HL-60/S4 (cell line): ENCODE data around the gene ATP6V1C2.
"Not testable (repeated sequence)": the region's sequence is repeated elsewhere in the genome, so short reads cannot be mapped to it uniquely, and the experiment has no call there.

Experiments used
- in situ Hi-C: fragments of 300-500 bp; cut with MboI; formaldehyde crosslinking; loops from 2 replicates; pipeline ENCODE4 v1.14.3; 2022; ENCODE audit warnings: low sequenced_read_pairs

The ATP6V1C2 gene

DNA sequence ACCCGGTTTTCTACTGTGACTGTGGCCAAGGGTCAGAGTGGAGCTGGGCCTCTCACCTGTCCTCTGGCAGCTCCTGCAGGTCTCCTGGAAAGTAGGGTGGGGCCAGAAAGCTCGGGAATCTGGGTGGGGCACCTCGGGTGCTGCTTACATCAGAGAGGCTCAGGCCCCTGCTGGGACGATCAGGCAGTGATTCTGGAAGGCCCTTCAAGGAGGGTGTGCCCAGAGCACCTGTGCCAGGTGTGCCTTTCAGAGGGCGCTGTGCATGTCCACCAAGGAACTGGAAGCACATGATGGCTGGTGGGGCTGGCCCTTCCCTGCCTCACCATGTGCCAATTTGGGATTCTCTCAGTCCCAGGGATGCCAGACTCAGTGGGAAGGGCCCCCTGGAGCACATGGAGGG, 44.0 kb downstream of the ATP6V1C2 start:
- in situ Hi-C loops: no loop called here

DNA sequence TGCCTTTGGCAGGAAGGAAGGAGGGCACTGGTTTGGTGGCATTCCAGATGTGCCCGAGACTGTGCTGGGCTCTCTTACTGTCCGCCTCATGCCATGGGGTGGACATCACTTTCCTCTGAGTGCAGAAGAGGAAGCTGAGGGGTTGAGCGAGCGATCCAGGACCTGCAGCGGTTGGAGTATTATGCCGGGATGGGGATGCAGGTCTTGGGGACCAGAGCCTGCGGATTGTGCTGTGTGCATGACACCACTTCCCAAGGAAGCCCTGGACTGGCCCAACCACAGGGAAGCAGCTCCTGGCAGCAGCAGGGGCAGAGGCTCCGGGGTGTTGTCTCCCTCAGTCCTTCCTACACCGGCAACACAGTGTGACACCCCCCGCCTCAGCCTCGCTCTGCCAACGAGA, 44.5 kb downstream of the ATP6V1C2 start:
- in situ Hi-C loops: no loop called here

DNA sequence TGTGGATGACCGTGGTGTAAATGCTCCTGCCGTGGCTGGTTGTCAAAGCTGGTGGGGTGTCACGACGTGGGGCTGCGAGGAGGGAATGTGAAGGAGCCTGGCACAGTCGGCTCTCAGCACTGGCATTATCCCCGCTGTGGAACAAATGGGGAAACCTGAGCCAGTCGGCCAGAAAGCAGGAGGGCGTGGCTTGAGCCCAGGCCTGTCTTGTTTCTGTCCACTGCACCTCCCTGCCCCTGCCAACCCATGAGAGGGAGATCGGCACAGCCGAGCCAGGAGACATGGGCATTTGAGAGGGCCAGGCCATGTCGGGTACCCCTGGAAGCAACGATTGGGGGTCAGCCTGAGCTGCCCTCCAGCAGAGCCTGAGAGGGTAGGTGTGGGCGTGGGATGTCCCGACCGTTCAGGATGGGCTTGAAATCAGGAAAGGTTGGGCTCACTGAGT, 46.7 kb downstream of the ATP6V1C2 start:
- in situ Hi-C loops: no loop called here

DNA sequence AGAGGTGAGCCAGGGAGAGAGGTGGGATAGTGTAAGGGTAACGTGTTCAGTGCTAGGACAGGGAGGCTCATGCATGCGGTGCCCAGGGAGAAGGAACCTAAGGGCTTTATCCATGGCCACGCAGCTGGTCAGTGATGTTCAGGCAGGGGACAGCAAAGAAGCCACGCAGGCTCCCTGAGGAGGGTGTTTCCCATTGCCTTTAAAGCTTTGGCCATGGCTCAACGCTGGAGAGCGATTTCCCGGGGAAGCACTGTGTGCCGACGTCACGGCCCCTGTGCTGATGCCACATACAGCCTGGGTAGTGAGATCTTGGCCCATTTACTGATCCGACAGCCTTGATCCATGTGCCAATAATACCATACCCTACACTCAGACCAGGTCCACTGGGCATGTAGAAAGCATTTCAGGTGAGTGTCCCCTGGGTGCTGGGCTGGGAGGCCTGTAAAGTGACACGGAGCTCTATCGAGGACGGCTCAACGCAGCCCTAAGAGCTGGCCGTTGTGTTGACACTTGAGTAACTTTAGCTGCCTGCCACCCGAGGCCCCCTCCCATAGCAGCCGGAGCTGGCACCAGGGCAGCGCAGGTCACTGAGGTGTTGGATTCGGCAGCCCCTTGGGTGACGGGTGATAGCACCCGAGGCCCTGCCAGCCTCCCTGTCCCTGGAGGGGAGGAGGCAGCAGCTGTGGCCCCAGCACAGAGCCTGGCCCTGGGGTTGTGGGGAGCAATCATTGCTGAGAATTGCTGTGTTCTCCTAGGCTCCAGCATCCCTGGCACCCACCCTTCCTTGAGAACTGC, 49.7 kb downstream of the ATP6V1C2 start:
- in situ Hi-C loops: no loop called here

DNA sequence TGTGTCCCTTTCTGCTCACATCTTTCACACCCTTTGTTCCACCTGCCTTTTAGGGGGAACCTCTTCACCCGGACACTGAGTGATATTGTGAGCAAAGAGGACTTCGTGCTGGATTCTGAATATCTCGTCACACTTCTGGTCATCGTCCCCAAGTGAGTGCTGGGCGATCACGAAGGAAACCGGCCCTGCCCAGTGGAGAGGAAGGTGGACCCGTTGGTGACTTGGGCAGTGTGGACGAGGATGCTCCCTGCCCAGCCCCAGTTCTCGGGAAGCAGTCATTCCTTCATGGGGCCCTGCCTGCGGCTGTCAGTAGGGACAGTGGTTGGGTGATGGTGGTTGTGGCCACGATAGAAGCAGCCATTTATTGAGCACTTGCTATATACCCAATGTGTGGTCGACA, 50.4 kb downstream of the ATP6V1C2 start:
- in situ Hi-C loops: no loop called here

DNA sequence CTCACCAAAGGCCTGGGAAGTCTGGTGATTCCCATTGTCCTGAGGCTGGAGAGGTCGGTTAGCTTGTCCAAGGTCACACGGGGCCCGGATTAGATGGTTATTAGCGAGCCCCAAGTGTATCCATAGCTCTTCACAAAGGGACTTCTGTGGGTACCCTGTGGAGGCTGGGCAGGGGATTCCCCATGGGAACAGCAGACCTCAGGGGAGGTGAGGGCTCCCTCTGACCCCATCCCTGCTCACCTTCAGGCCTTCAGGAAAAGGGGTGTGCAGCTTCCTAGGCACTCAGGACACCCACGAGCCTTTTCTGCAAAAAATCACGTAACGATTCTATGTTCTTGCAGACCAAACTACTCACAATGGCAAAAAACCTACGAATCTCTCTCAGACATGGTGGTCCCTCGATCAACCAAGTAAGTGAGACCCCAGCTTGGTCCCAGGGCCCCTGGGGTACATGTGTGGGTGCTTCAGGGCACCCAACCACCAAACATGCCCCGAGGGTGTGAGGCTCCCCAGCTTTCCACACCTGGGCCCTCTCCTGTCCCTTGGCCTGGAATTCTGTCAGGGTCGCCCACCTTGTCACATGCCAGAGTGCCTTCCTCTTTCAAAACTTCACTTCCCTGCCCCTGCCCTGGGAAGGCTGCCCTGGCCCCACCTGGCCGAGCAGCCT, 50.9 kb downstream of the ATP6V1C2 start:
- in situ Hi-C loops: no loop called here

DNA sequence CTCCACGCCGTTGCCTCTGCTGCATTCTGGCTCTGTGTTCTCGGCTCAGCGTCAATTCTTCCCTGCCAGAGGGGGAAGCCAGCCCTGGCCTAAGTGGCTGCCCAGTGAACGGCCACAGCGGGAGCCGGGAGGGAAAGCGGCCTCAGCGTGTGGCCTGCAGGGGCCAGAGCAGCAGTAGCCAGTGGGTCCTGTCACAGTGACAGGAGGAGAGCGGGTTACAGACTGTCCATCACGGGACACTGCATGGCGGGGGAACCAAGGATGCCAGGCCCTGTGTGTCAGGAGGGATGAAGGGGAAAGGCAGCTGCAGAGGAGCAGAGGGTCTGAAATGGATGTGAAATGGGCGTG, 51.4 kb downstream of the ATP6V1C2 start:
- in situ Hi-C loops: no loop called here

DNA sequence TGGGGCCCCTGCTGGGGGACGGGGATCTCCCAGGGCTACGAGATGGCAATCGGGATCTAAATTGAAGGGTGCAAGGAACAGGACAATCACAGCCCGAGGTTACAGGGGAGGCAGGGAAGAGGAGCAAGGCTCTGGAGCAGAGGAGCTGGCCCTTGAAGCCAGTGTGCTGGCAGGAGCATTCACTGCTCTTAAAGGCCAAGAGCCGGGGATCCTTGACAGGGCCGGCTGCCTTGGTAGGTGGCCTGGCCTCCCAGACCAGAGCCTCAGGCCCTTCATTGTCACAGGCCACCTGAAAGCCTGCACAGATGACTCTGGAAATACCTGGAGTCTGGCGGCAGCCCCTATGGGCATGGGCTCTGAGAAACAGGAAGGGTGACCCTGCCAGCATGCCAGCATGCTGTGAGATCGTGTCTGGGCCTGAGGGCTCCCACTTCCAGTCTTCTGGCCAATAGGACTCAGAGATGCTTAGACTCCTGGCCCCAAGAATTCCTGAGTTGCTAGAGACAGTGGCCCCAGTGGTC, 52.5 kb downstream of the ATP6V1C2 start:
- in situ Hi-C loops: no loop called here

DNA sequence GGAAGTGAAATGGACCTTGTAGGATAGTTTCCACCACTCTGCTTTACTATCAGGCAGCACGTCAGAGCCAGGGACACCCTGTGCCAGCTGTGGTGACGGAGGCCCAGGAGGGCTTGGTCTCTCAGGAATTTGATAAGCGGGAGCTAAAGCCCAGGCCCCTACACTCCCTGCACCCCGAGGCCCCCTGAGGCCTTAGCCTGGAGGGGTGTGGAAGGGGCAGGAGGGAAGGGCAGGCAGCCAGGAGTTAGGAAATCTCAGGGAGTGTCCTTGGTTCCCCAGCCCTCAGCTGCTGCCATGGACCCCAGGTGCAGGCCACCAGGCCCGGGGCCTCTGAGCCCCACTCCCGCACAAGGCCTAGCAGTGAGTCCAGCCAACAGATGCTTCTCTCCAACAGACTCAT, 53.0 kb downstream of the ATP6V1C2 start:
- in situ Hi-C loops: no loop called here

DNA sequence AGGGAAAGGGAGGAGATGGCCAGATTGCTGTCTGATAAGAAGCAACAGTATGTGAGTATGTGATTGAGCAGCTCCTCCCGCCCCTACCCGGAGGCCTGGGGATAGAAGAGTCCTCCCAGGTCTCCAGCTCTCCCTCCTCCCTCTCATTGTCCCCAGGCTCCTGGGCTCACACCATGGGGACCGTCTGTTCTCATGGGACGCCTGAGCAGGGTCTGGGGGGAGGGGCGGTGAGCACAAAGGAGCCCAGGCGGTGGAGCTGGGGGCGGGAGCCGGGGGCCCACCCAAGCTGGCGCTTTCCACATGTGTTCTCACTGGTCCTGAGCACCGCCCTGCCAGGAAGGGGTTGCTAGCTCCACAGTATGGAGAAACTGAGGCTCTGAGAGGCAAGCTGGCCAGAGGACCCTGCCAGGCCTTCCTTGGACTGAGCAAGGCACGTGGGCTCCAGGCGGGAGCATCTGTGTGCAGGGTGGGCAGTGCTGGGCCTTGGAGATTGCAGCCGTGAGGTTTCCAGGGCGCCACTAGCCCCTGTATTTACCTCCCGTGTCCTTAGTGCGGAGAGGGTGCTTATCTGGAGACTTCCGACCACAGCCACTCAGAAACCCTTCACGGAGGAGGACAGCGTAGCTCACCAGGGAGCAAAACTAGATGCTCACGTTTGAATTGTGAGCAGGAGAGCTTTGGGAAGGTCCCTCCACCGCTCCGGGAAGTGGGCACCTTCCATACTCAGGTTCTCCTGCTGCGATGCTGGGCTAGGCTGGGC, 53.8 kb downstream of the ATP6V1C2 start:
- in situ Hi-C loops: no loop called here

DNA sequence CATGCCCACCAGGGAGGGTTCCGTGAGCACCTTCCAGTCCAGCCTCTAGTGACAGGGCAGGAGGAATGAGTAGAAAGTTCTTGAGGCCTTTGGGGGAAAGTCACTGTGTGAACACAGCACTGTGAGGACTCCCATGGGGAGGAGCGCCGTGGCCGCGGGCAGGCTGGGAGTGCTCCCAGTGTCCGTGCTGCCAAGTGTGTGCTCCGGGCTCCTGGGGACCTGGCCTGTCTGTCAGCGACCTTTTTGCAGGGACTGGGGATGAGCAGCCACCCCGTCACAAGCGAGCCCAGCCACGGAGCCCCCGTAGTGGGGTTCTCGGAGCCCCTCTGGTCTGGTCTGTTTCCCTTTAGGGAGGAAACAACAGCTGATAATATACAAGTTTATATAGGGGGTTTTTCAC, 54.4 kb downstream of the ATP6V1C2 start:
- in situ Hi-C loops: no loop called here

DNA sequence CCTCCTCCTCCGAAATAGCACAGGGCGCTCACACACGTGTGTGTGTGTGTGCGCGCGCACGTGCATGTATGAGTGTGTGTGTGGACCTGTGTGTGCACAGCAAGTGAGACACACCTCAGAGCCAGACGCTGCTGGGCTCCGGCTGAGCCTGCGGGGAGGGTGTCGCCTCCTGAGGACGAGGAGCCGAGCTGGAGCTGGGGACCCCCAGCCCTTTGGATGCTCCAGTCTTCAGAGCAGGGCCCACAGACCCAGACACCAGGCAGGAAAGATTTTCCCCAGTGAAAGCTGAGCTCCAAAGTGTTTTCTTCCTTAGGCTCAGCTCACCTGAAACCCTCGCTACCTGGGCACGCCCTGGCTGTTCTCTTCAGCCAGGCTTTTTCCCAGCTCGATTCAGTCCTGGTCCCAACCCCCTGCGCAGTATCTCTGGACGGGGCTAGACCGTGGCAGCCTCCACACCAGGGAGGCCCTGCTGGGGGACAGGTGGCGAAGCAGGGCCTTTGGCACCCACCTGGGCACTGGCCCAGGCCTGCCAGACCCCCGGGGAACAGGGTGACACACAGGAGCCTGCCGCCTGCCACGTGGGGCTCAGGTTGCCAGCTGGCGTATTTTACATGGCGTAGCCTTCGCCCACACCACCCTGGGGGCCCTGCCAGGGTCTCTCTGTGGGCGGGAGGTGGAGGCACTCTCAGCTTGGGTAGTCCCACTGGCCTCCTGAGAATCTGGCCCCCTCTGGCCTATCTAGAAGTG, 55.0 kb downstream of the ATP6V1C2 start:
- in situ Hi-C loops: no loop called here

DNA sequence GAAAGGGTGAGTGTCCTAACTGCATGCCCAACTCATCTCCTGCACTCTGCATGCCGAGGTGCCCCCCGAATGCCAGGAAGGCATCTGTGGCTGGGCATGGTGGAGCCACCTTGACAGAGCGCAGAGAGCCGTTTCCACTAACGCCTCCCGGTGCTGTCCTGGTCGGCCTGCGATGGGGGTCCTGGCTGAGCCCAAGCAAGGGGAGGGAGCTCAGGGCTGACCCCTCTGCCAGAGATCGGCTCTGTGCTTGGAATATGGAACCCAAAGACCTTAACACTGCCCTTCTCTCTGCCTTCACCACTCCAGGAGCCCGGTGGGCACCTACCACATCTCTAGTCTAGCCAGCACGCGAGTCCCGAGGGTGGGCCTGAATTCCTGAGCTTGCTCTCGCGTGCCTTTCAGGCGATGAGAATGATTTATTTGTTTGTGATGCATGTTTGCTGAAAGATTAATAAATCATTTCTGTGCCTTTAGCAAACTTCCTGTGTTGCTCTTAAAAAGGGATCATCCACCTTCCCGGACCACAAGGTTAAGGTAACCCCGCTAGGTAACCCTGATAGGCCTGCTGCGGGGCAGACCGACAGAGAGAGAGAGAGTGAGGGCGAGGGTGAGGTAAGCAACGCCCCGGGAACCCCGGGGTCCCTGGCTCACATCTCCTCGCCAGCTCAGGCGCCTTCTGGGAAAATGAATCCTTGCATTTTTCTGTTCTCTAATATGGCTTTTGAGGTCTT, 55.8 kb downstream of the ATP6V1C2 start:
- in situ Hi-C loops: no loop called here

DNA sequence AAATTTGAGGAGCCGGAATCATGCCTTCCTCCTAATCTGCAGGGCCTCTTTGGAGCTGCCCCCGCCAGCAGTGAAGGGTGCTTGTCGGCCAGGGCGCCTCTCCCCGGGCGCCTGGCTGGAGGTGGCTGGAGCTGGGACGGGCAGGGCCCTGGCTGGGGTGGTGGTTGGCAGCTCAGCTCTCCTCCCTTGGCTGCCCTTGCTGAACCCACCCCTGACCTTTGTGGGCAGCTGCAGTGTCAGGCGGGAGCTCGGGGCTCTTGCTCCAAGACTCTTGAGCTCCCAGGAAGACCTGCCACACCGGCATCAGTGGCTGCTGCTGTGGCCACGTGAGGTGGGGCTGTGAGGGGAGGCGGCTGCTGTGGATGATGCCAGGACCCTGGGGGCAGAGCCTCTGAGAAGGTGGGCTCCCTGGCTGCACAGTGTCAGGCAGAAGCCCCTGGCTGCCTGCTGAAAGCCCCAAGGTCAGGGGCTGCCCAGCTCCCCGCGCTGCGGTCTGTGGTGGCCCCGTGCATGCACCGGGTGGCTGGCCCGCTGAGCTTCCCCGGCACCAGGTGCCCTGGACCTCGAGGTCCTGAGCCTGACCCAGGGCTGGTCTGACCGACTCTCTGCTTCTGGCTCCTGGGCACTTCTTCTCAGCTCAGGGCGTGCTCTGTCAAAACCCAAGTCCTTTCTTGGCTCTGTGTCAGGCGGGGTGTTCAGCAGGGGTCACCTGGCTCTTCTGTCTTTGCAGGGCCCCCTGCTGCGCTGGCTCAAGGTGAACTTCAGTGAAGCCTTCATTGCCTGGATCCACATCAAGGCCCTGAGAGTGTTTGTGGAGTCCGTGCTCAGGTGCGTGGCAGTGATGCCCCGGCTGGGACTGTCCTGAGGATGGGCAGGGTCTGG, 56.7 kb downstream of the ATP6V1C2 start:
- in situ Hi-C loops: no loop called here

DNA sequence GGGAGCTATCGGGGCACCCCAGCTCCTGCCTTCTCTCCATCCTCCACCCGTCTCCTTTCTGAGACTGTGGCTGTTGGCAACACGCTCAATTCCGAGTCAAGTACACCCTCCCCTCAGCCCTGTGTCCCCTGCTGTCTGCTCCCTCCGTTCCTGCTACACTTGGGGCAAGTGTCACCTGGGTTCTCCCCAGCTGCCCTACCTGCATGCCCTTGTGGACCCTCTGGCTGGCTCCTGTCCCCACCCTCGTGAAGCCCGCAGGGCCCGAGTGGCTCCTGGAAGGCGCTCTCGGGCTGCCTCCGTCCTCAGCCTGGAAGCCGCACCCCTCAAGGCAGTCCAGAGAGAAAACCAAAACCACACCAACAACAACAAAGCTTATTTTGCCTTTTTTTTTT, 57.3 kb downstream of the ATP6V1C2 start:
- in situ Hi-C loops: no loop called here

DNA sequence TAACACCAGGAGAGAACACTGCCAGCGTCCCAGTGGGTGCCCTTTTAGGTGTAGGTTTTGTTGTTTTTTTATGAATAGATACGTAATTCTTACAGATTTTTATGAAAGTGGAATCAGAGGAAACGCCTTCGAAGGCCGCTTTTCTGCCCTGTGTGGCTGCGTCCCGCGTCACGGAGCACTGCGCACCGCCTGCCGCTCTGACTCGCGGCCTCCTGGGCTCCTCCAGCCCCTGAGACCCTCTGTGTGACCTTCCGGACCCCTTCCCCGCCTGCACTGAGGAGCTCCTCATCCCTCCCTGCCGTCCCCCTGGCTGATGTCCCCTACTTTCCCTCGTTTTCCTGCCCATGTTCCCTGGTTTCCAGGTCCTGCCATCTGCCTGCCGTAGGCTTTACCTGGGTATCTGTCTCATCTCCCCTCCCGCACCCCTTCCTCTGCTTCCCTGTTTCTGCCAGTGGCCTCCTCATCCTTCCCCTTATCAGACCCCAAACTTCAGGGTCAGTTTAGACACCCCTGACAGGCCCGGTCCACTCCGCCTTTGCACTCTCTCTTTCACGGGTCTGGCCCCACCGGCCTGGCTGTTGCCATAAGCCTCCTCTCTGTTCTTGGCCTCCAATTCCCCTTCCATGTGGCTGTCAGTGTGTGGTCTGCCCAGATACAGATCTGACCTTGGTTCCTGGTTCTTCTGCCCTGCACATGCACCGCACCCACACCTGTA, 58.5 kb downstream of the ATP6V1C2 start:
- in situ Hi-C loops: no loop called here

DNA sequence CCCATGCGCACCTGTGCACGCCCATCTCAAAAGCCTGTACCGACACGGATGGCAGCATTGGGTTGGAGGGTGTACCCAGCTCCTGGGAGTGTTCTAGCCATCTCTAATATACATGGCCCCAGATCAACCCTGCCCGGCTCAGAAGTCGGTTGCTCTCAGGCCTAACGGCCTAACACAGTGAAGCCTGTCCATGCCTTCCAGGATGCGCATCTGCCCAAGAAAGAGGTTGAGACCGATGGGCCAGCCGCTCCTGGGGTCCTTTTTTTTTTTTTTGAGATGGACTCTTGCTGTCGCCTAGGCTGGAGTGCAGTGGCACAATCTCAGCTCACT, 59.0 kb downstream of the ATP6V1C2 start:
- in situ Hi-C loops: no loop called here

DNA sequence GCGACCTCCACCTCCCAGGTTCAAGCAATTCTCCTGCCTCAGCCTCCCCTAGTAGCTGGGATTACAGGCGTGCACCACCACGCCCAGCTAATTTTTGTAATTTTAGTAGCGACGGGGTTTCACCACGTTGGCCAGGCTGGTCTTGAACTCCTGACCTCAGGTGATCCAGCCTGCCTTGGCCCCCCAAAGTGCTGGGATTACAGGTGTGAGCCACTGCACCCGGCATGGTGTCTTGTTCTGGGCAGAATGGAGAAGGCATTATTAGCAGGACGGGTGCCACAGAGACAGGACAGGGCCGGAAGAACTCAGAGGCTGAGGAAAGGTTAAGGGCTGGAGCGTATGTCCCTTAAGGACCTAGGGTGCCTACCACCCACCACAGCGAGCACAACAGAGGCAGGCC, 59.4 kb downstream of the ATP6V1C2 start:
- in situ Hi-C loops: not testable (repeated sequence)

DNA sequence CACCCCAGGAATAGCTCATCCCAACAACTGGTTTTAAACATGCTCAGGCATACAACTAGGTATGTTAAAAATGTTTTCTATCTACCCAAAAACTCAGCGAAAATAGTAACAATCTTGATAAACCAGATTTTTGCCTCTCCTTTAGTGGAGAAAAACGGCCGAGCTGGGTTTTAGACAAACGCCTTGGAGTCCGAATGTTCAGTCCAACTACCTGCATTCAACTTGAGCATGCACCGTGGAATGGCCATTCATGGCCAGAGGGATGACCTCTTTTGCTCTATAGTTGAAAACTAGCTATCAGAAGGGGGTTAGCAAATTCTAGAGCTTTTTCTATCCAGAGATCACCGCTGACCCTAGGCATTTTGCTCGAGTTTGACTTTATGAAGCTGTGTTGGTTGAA, 60.3 kb downstream of the ATP6V1C2 start:
- in situ Hi-C loops: no loop called here
